IPS DF 19.7 (cell line): ENCODE measurements around the gene LSM2.
"Not testable (repeated sequence)": the region's sequence is repeated elsewhere in the genome, so short reads cannot be mapped to it uniquely, and the experiment has no call there.

ENCODE experiments used
- DNase-seq: peaks from one replicate; pipeline ENCODE4 v3.0.0-alpha.2; 2013; ENCODE audit warnings: low read depth, low spot score

The LSM2 gene

GRCh38 chr6:31797588-31797987 is 9.2 kb downstream of the LSM2 start:
- DNase-seq: no peak

GRCh38 chr6:31796993-31797385 is 9.8 kb downstream of the LSM2 start:
- no peak for DNase-seq

- no peak for DNase-seq
Measured at GRCh38 chr6:31795616-31796298, 11.0 kb downstream of the LSM2 start, which contains the start of gene VARS1. Gene VARS1, minus strand, starts transcription at chr6:31795752. Its CDS starts 535 bp downstream, at chr6:31795217.

GRCh38 chr6:31794866-31795615 is 11.7 kb downstream of the LSM2 start:
- no peak for DNase-seq

DNA sequence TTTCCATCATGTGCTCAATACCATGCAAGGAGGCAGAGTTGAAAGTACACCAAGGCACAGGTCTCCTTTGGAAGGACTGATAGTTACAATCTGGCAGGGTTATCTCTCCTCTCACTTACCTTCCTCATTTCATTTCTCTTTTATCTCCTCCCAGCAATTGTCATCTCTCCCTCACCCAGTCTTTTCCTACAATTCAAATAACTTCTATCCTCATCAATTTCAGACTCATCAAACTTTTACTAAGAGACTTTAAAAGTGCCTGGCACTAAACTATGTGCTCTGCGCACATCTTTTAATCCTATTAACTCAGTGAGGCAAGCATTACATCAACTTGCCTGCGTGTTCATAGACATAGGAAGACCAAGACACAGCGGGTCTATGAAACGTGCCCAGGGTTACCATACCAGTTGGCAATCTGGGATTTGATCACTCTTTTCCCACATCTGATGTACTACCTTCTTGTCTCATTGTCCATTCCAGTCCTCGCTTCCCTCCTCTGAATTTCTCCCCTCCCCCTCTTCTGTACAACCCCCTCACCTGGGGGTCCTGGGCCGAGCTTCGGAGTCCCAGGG is 12.4 kb downstream of the LSM2 start:
- DNase-seq: no peak

DNA sequence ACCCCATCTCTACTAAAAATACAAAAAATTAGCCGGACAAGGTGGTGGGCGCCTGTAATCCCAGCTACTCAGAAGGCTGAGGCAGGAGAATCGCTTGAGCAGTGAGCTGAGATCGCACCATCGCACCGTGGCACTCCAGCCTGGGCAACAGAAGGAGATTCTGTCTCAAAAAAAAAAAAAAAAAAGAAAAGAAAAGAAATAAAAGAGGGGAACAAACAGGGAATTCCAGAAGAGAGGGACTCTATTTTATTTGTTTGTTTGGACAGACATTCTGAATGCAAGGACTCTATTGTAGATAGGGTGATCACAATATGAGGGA is 12.9 kb downstream of the LSM2 start:
- DNase-seq: not testable (repeated sequence)

DNA sequence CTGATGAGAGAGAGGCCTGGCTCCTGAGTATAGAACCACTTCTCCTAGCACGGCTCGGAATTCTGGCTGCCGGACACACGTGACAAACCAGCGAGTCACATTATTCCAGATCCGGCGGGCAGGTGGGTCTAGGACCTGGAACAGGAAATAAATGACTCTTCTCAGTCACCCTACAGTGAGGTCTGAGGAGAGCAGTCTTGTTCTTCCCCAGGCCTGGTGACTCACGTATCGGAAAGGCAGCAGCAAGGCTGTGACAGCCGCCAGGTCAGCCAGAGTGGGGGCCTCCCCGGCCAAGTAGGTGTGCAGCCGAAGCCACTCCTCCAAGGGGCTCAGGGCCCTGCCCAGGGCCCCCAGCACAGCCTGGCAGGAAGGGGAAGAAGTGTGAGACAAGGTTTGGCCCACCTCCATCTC is 14.0 kb downstream of the LSM2 start:
- no peak for DNase-seq

GRCh38 chr6:31792090-31792374 is 14.7 kb downstream of the LSM2 start:
- DNase-seq: no peak

- no peak for DNase-seq
Measured at GRCh38 chr6:31791324-31792089, 15.3 kb downstream of the LSM2 start.

GRCh38 chr6:31785475-31785874 is 21.3 kb downstream of the LSM2 start:
- no peak for DNase-seq

DNA sequence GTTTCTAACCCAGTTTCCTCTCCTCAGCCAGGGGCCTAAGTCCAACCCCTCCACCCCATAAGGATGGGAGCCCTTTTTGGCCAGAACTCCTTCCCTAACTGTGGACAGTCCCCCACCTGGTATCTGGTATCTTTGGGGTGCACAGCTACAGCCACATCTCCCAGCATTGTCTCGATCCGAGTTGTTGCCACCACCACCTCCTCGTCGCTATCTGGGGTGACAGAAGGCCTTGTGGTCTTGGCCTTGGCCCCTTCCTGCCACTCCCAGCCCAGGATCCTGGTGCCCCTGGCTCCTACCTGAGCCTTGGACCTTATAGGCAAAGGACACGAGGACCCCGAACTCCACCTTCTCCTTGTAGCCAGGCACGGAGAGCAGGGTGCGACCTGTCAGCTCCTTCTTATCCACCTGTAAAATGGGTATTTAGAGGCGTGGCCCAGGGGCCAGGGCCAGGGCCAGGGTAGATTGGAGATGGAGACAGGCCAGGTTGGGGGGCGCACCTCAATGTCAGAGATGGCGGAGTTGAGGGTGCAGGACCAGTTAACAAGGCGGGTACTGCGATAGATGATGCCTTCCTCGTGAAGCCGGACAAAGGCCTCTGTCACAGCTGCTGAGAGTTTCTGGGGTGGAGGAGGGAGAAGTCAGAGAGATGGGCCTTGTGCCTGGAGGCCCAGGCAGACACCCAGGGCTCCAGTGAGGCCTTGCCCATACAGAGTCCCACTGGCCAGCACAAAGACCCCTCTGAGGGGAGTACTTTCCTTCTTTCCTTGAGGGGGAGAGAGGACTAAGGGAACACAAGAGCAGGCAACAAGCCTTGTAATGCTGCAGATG is 22.5 kb downstream of the LSM2 start:
- DNase-seq: no peak

DNA sequence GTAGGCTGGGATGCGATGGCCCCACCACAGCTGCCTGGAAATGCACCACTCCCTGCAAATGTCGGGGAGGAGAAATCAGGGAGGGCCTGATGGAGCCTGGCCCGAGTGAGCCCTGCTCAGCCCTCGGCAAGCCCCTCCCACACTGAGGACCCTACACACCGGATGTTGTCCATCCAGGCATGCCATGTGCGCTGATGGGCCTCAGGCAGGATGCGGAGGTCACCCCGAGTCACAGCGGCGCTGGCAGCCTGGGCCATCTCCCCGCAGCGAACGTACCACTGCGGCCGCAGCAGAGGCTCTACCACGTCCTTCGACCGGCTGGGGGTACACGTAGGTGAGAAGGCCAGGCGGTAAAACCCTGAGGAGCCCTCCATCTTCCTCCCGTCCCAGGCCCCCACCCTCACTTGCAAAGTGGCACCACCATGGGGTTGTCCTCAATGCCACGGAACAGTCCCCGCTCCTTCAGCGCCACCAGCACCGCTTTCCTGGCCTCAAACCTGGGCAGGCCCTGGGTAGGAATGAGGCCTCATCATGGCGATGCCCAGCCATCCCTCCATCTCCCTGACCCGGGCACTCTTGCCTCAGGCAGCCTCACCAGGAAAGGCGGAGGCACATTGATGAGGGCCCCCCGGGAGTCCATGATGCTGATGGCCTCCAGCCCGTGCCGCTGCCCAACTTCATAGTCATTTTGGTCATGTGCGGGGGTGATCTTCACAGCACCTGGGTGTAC is 24.5 kb downstream of the LSM2 start:
- DNase-seq: no peak

GRCh38 chr6:31781244-31782125 is 25.3 kb downstream of the LSM2 start:
- DNase-seq: no peak

- DNase-seq: no peak
Measured at GRCh38 chr6:31780507-31781243, 26.1 kb downstream of the LSM2 start.

GRCh38 chr6:31779908-31780307 is 26.9 kb downstream of the LSM2 start:
- DNase-seq: no peak

DNA sequence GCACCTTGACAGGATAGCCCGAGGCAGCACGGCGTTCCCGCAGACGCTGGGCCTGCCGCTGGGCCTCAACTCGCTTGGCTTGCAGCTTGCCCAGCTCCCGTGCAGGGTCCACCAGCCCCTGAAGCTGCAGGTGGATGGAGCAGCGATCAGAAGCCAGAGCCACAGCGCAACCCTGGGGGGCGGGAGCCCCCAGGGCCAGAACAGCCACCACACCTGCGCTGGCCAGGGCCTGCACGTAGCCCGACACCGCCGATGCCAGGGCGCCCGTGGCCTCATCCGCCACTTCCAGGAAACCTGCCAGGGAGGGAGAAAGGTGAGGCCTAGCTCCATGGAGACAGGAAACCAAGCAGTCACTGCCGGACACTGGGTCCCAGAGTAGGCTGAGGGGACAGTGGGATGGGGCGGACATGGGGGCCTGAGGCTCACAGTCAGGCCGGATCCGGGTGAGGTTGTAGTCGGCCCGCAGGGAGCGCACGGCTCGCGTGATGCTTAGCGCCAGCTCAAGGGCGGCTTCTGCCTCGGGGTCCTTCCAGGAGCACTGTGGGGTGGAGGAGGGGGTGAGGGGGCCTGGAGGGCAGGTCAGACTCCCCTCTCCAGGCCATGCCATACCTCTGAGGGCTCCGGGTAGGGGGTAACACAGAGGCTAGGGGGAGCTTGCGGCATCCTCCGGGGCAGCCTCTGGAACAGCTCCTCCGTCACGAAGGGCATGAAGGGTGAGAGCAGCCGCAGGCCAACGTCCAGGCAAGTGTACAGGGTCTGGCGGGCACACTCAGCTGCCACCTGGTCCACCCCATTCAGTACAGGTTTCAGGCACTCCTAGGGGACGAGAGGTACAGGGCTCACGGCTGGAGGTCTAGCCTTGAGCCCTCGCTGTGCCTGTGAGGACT is 27.5 kb downstream of the LSM2 start:
- no peak for DNase-seq

GRCh38 chr6:31778193-31778592 is 28.6 kb downstream of the LSM2 start:
- DNase-seq: no peak

- no peak for DNase-seq
Measured at GRCh38 chr6:31777667-31778050, 29.1 kb downstream of the LSM2 start.
